HepG2 (cell line): Measurements from ENCODE around the gene NEDD4L. TPM values are rescaled to one million over a fixed set of nuclear protein-coding genes. Genes with fewer than 3 reads are reported as not detected.
A peak's percentile ranks its signal among the peaks of the same experiment; 100 is the strongest.

Experiments used
- ARID2 ChIP-seq: sonication (generic); formaldehyde crosslinking; IDR thresholded peaks from 2 replicates; pipeline ENCODE4 v1.8.1; 2022; ENCODE audit warnings: mild to moderate bottlenecking, missing genetic modification reagents, borderline replicate concordance
- ATF1 ChIP-seq: IDR thresholded peaks from 2 replicates; pipeline ENCODE4 v1.6.1; 2016; ENCODE audit warnings: mild to moderate bottlenecking, control low read depth
- FOXO1 ChIP-seq: sonication (generic); formaldehyde crosslinking; IDR thresholded peaks from 2 replicates; pipeline ENCODE4 v1.4.0; 2020; ENCODE audit warnings: missing genetic modification reagents
- HNRNPLL ChIP-seq: fragments of 200-400 bp; formaldehyde crosslinking; IDR thresholded peaks from 2 replicates; pipeline ENCODE4 v1.6.1; 2017; ENCODE audit warnings: mild to moderate bottlenecking, low read depth, low read length; ENCODE audit not compliant: poor library complexity, severe bottlenecking
- KLF11 ChIP-seq: IDR thresholded peaks from 2 replicates; pipeline ENCODE4 v1.6.1; 2016; ENCODE audit warnings: missing compliant biosample characterization
- NCOA5 ChIP-seq: sonication (generic); formaldehyde crosslinking; IDR thresholded peaks from 2 replicates; pipeline ENCODE4 v1.4.0; 2020; ENCODE audit warnings: missing genetic modification reagents
- NFIC ChIP-seq: IDR thresholded peaks from 2 replicates; pipeline ENCODE4 v1.6.1; 2012; ENCODE audit warnings: mild to moderate bottlenecking, low read length, inconsistent platforms
- PITX1 ChIP-seq: sonication (generic); formaldehyde crosslinking; IDR thresholded peaks from 2 replicates; pipeline ENCODE4 v1.5.1; 2020; ENCODE audit warnings: mild to moderate bottlenecking, missing genetic modification reagents
- PPARG ChIP-seq: conservative IDR thresholded peaks from 2 replicates; pipeline ENCODE4 v1.6.1; 2016; ENCODE audit warnings: missing biosample characterization, missing genetic modification reagents
- SAP130 ChIP-seq: IDR thresholded peaks from 2 replicates; pipeline ENCODE4 v1.6.1; 2016; ENCODE audit warnings: low read depth
- SMAD3 ChIP-seq: sonication (generic); formaldehyde crosslinking; IDR thresholded peaks from 2 replicates; pipeline ENCODE4 v1.4.0; 2020; ENCODE audit warnings: missing genetic modification reagents
- SMAD9 ChIP-seq: sonication (generic); formaldehyde crosslinking; IDR thresholded peaks from 2 replicates; pipeline ENCODE4 v1.5.1; 2020; ENCODE audit warnings: mild to moderate bottlenecking, missing genetic modification reagents
- SOX13 ChIP-seq, 3 experiments: fragments of 450-650 bp in 1 of 3; sonication (generic) in 1 of 3; formaldehyde crosslinking in 1 of 3; IDR thresholded peaks in 2 of 3; conservative IDR thresholded peaks in 1 of 3; 2 replicates each; pipeline versions ENCODE4 v1.5.0 to v1.6.1; 2016 to 2020; ENCODE audit warnings: antibody characterized with exemption in 1 of 3, mild to moderate bottlenecking in 1 of 3, missing compliant biosample characterization in 1 of 3, missing genetic modification reagents in 1 of 3, moderate library complexity in 1 of 3
- TBL1XR1 ChIP-seq: fragments of 150-350 bp; IDR thresholded peaks from 2 replicates; pipeline ENCODE4 v1.6.1; 2014; ENCODE audit warnings: borderline replicate concordance, low read length; ENCODE audit not compliant: partially characterized antibody
- ZEB1 ChIP-seq: IDR thresholded peaks from 2 replicates; pipeline ENCODE4 v1.6.1; 2012; ENCODE audit warnings: mild to moderate bottlenecking, low read depth, inconsistent platforms; ENCODE audit not compliant: insufficient replicate concordance
- ZMAT3 ChIP-seq: sonication (generic); formaldehyde crosslinking; conservative IDR thresholded peaks from 2 replicates; pipeline ENCODE4 v1.7.0; 2021; ENCODE audit warnings: missing genetic modification reagents
- ZNF430 ChIP-seq: sonication (generic); formaldehyde crosslinking; IDR thresholded peaks from 2 replicates; pipeline ENCODE4 v1.9.0; 2021; ENCODE audit warnings: mild to moderate bottlenecking, missing genetic modification reagents
- ZNF552 ChIP-seq: sonication (generic); formaldehyde crosslinking; IDR thresholded peaks from 2 replicates; pipeline ENCODE4 v1.9.0; 2022; ENCODE audit warnings: missing genetic modification reagents, mild to moderate bottlenecking, borderline replicate concordance
- ZNF678 ChIP-seq: sonication (generic); formaldehyde crosslinking; IDR thresholded peaks from 2 replicates; pipeline ENCODE4 v1.4.0; 2020; ENCODE audit warnings: mild to moderate bottlenecking, missing genetic modification reagents
- ZNF878 ChIP-seq: sonication (generic); formaldehyde crosslinking; IDR thresholded peaks from 2 replicates; pipeline ENCODE4 v1.8.1; 2023; ENCODE audit warnings: mild to moderate bottlenecking, missing genetic modification reagents, moderate library complexity
- polyA plus RNA-seq, 8 experiments: library from polyadenylated mRNA; depleted of rRNA in 3 of 8; stranded (reverse) in 7 of 8; unstranded in 1 of 8; fragments of >200 nt; fragmentation: Illumina TruSeq in 4 of 8; extraction: Trizol in 4 of 8; gene quantifications; 2 replicates each; pipeline versions ENCODE4 v1.2.1 to v1.2.3, GENCODE V29; 2011 to 2016; ENCODE audit warnings: low read depth in 4 of 8, missing spikeins in 1 of 8, mixed read lengths in 1 of 8; ENCODE audit not compliant: insufficient read depth in 1 of 8
- total RNA-seq, 5 experiments: library from RNA; depleted of rRNA; stranded (reverse); fragments of >200 nt; fragmentation: Illumina TruSeq; extraction: Trizol; gene quantifications; 2 replicates each; pipeline ENCODE4 v1.2.3, GENCODE V29; 2016; ENCODE audit warnings: low read depth in 1 of 5
- TF ChIP-seq, protein P1 (sequence below): sonication (generic); formaldehyde crosslinking; IDR thresholded peaks from 2 replicates; pipeline ENCODE4 v1.8.1; 2023; ENCODE audit warnings: missing genetic modification reagents, inconsistent platforms, borderline replicate concordance
- TF ChIP-seq, protein P2 (sequence below): sonication (generic); formaldehyde crosslinking; IDR thresholded peaks from 2 replicates; pipeline ENCODE4 v1.9.0; 2022; ENCODE audit warnings: low read depth, missing genetic modification reagents
- TF ChIP-seq, protein P3 (sequence below): sonication (generic); formaldehyde crosslinking; IDR thresholded peaks from 2 replicates; pipeline ENCODE4 v1.4.0; 2020; ENCODE audit warnings: missing genetic modification reagents, mild to moderate bottlenecking, borderline replicate concordance
- TF ChIP-seq, protein P4 (sequence below): sonication (generic); formaldehyde crosslinking; IDR thresholded peaks from 2 replicates; pipeline ENCODE4 v1.9.0; 2021; ENCODE audit warnings: missing genetic modification reagents, mild to moderate bottlenecking, borderline replicate concordance

Gene NEDD4L
- total and polyA plus RNA-seq, 2 of the 13 experiments (the other 11 are each of a cell fraction or from before 2014, with no cell fraction given), result 168 to 390 TPM

DNA sequence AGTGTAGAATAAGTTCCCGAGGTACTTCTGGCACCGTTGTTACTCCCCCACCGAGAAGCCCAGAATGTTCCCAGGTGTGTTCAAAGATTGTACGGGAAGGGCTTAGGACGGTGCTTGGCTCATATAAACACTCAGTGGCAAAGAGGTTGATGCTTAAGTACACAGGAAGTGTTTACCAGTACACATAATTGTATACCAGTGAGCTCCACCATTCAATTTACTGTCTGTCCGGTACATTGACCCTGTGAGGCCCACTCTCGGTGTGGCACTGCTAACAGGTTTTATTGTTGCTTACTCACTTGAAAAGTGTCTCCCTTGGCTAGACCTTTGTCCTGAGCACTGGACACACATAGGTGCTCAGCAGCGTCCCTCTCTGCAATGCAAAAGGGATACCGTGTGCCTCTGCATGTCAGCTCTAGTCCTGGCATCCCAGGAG is 191.0 kb downstream of the NEDD4L start (continued):
- TF ChIP-seq ARID2 (CRISPR knock-in tag) (no peak), SMAD9 (no peak), ZNF678 (CRISPR knock-in tag) (no peak), PITX1 (peak; percentile 71), ZNF430 (CRISPR knock-in tag) (no peak), ZNF552 (CRISPR knock-in tag) (no peak), ATF1 (CRISPR knock-in tag) (no peak), NCOA5 (CRISPR knock-in tag) (no peak), PPARG (CRISPR knock-in tag) (no peak), ZMAT3 (no peak), ZEB1 (no peak), SAP130 (CRISPR knock-in tag) (peak; percentile 56), ZNF878 (CRISPR knock-in tag) (no peak), HNRNPLL (no peak), NFIC (no peak), SMAD3 (no peak), KLF11 (no peak), FOXO1 (CRISPR knock-in tag) (peak; percentile 51; the same call in 1 of the 2 replicates), TBL1XR1 (no peak), SOX13 (IDR thresholded peaks at IDR 0.05) (no peak), SOX13 (CRISPR knock-in tag; conservative IDR thresholded peaks at IDR 0.05 in 1 of 2, IDR thresholded peaks at IDR 0.05 in 1 of 2) (peak in 1 of 2 experiments; percentile 70; a peak in 2 of 4 replicates)
- TF ChIP-seq, protein P1, sequence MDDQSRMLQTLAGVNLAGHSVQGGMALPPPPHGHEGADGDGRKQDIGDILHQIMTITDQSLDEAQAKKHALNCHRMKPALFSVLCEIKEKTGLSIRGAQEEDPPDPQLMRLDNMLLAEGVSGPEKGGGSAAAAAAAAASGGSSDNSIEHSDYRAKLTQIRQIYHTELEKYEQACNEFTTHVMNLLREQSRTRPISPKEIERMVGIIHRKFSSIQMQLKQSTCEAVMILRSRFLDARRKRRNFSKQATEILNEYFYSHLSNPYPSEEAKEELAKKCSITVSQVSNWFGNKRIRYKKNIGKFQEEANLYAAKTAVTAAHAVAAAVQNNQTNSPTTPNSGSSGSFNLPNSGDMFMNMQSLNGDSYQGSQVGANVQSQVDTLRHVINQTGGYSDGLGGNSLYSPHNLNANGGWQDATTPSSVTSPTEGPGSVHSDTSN (CRISPR knock-in tag), result no peak
- TF ChIP-seq, protein P2, sequence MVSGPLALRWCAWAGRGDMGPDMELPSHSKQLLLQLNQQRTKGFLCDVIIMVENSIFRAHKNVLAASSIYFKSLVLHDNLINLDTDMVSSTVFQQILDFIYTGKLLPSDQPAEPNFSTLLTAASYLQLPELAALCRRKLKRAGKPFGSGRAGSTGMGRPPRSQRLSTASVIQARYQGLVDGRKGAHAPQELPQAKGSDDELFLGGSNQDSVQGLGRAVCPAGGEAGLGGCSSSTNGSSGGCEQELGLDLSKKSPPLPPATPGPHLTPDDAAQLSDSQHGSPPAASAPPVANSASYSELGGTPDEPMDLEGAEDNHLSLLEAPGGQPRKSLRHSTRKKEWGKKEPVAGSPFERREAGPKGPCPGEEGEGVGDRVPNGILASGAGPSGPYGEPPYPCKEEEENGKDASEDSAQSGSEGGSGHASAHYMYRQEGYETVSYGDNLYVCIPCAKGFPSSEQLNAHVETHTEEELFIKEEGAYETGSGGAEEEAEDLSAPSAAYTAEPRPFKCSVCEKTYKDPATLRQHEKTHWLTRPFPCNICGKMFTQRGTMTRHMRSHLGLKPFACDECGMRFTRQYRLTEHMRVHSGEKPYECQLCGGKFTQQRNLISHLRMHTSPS (CRISPR knock-in tag), result no peak
- TF ChIP-seq, protein P3, sequence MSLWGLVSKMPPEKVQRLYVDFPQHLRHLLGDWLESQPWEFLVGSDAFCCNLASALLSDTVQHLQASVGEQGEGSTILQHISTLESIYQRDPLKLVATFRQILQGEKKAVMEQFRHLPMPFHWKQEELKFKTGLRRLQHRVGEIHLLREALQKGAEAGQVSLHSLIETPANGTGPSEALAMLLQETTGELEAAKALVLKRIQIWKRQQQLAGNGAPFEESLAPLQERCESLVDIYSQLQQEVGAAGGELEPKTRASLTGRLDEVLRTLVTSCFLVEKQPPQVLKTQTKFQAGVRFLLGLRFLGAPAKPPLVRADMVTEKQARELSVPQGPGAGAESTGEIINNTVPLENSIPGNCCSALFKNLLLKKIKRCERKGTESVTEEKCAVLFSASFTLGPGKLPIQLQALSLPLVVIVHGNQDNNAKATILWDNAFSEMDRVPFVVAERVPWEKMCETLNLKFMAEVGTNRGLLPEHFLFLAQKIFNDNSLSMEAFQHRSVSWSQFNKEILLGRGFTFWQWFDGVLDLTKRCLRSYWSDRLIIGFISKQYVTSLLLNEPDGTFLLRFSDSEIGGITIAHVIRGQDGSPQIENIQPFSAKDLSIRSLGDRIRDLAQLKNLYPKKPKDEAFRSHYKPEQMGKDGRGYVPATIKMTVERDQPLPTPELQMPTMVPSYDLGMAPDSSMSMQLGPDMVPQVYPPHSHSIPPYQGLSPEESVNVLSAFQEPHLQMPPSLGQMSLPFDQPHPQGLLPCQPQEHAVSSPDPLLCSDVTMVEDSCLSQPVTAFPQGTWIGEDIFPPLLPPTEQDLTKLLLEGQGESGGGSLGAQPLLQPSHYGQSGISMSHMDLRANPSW (CRISPR knock-in tag), result no peak
- TF ChIP-seq, protein P4, sequence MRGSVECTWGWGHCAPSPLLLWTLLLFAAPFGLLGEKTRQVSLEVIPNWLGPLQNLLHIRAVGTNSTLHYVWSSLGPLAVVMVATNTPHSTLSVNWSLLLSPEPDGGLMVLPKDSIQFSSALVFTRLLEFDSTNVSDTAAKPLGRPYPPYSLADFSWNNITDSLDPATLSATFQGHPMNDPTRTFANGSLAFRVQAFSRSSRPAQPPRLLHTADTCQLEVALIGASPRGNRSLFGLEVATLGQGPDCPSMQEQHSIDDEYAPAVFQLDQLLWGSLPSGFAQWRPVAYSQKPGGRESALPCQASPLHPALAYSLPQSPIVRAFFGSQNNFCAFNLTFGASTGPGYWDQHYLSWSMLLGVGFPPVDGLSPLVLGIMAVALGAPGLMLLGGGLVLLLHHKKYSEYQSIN (CRISPR knock-in tag), result no peak
